ES-I3 (cell line): ENCODE results near the gene IFNA1.

ENCODE experiments used
- H3K36me3 ChIP-seq: 2 replicates; pipeline ENCODE4 v1.6.1; 2013; ENCODE audit warnings: mild to moderate bottlenecking, low read length, control low read depth, moderate library complexity; ENCODE audit not compliant: insufficient read depth
- H3K4me1 ChIP-seq: 2 replicates; pipeline ENCODE4 v1.6.1; 2013; ENCODE audit warnings: mild to moderate bottlenecking, control low read depth, low read length; ENCODE audit not compliant: insufficient read depth
- H3K9ac ChIP-seq: 2 replicates; pipeline ENCODE4 v1.6.1; 2013; ENCODE audit warnings: low read depth, mild to moderate bottlenecking, low read length, moderate library complexity
- H3K9me3 ChIP-seq: 2 replicates; pipeline ENCODE4 v1.6.1; 2013; ENCODE audit warnings: mild to moderate bottlenecking, low read length, moderate library complexity; ENCODE audit not compliant: control insufficient read depth, insufficient read depth

The IFNA1 gene

GRCh38 chr9:21470126-21470525, 29.9 kb downstream of the IFNA1 start:
- no peaks in the 10 kb centered on the region for H3K9me3 ChIP-seq
- H3K9ac ChIP-seq, result no peak overlapping the region
- no peaks in the 10 kb centered on the region for H3K36me3 ChIP-seq
- H3K4me1 ChIP-seq, result no peaks in the 10 kb centered on the region

- Histone ChIP-seq H3K4me1 (no peaks in the 10 kb centered on the region), H3K9me3 (no peaks in the 10 kb centered on the region), H3K9ac (no peak overlapping the region), H3K36me3 (no peaks in the 10 kb centered on the region)
Observed at GRCh38 chr9:21473236-21473635, 33.0 kb downstream of the IFNA1 start.

DNA sequence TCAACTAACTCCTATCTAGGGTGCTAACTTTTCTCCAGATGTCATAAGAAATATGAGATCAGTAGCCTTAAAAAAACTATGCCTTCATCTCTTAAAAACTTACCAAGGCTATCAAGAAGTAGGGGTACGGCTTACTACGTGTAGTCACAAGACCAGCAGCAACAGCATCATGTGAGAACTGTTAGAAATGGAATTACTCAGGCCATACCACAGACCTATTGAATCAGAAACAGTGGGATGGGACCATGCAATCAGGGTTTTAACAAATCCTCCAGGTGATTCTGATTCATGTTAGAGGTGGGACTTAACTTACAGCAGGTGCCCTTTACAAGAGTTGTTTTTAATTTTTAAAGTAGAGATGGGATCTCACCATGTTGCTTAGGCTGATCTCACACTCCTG, 37.2 kb downstream of the IFNA1 start:
- Histone ChIP-seq H3K36me3 (no peaks in the 10 kb centered on the region), H3K9ac (no peak overlapping the region), H3K9me3 (no peaks in the 10 kb centered on the region), H3K4me1 (no peaks in the 10 kb centered on the region)

DNA sequence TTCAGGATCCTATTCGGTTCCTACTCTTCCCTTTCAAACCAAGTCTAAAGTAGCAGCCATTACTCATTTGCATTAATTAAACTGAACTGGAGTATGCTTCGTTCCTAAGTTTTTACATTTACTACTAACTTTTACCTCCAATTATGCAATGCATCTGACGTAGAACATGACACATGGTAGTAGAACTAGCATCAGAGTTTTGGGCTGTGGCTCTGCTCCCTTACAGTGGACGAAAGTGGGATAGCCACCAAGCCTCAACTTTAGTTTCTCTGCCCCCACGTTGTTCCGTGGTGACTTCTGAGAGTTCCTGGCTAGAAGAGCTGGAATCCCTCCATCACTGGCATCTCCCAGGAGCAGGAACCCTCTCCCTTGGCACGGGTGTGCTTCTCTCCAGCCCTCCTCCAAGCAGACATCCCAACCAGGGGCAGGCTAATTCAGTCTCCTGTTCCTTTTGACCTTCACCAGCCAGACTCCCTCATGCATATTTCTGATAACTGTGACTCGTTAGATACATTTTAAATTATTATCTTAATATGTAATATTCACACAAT, 39.0 kb downstream of the IFNA1 start:
- Histone ChIP-seq H3K9me3 (no peaks in the 10 kb centered on the region), H3K36me3 (no peaks in the 10 kb centered on the region), H3K4me1 (no peaks in the 10 kb centered on the region), H3K9ac (no peak overlapping the region)

GRCh38 chr9:21481470-21482056, 41.3 kb downstream of the IFNA1 start:
- Histone ChIP-seq H3K4me1 (no peaks in the 10 kb centered on the region), H3K9me3 (no peaks in the 10 kb centered on the region), H3K9ac (no peak overlapping the region), H3K36me3 (no peaks in the 10 kb centered on the region)

DNA sequence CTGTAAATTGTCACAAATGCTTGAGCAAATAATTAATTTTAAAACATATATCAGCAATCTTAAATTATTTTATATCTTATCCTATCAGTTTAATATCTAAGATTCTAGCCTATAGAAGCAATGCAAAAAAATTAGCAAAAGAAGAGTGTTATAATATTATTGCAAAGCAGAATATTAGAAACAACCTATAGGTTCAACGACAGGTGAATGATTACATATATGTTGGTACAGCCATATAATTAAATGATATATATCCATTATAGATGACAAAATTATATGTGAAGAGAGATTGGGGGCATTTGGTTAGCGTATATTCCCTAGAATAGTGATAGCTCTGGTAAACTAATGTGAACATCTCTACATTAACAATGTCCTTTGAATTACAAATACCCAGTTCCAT, 42.0 kb downstream of the IFNA1 start, which contains the start of gene IFNE:
IFNE (minus strand) TSS at position 101 of the 400 bp plus-strand sequence. CDS start 619 bp downstream, outside the sequence.
- Histone ChIP-seq H3K36me3 (no peaks in the 10 kb centered on the region), H3K9ac (no peak within 1 kb of the TSS)

More for the DNA sequence above, 42.0 kb downstream of the IFNA1 start, which contains the start of gene IFNE:
- Histone ChIP-seq H3K9me3 (no peaks in the 10 kb centered on the region), H3K4me1 (no peaks in the 10 kb centered on the region)
